MM.1S (cell line): ENCODE data around the gene ELFN1.

Experiments
- EZH2 ChIP-seq: fragments of 300-600 bp; sonication (generic); optimal IDR thresholded peaks from 2 replicates; pipeline ENCODE3; 2017; ENCODE audit warnings: low read depth, mild to moderate bottlenecking, antibody characterized with exemption, low read length, mixed read lengths
- TF ChIP-seq, protein P1 (sequence below): fragments of 300-600 bp; sonication (generic); IDR thresholded peaks from 2 replicates; pipeline ENCODE4 v1.5.1; 2016; ENCODE audit warnings: antibody characterized with exemption, low read length, mixed read lengths

GRCh38 chr7:1781369-1781768 lies 111.3 kb downstream of the ELFN1 start:
- TF ChIP-seq, protein P1, sequence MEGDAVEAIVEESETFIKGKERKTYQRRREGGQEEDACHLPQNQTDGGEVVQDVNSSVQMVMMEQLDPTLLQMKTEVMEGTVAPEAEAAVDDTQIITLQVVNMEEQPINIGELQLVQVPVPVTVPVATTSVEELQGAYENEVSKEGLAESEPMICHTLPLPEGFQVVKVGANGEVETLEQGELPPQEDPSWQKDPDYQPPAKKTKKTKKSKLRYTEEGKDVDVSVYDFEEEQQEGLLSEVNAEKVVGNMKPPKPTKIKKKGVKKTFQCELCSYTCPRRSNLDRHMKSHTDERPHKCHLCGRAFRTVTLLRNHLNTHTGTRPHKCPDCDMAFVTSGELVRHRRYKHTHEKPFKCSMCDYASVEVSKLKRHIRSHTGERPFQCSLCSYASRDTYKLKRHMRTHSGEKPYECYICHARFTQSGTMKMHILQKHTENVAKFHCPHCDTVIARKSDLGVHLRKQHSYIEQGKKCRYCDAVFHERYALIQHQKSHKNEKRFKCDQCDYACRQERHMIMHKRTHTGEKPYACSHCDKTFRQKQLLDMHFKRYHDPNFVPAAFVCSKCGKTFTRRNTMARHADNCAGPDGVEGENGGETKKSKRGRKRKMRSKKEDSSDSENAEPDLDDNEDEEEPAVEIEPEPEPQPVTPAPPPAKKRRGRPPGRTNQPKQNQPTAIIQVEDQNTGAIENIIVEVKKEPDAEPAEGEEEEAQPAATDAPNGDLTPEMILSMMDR: no peak
- no peak for TF ChIP-seq EZH2
